HL-60 (cell line): ENCODE data around the gene CGGBP1.

Source experiments
- DNase-seq, 2 experiments: peaks; one replicate each; pipeline ENCODE4 v3.0.0-alpha.2; 2010 to 2020; ENCODE audit warnings: low read depth in 1 of 2, low spot score in 1 of 2
- H3K27ac ChIP-seq: fragments of 250-450 bp; sonication (Bioruptor Pico); replicated peaks from 2 replicates; pipeline ENCODE4 v1.5.1; 2020; ENCODE audit warnings: mild to moderate bottlenecking, moderate library complexity
- H3K27me3 ChIP-seq: fragments of 250-450 bp; sonication (Bioruptor Pico); 2 replicates; pipeline ENCODE4 v1.5.1; 2021; ENCODE audit warnings: mild to moderate bottlenecking, moderate library complexity; ENCODE audit not compliant: insufficient read depth, poor library complexity, severe bottlenecking
- H3K4me3 ChIP-seq: replicated peaks from 2 replicates; pipeline ENCODE4 v1.5.1; 2011; ENCODE audit warnings: mild to moderate bottlenecking, control low read depth, low read length; ENCODE audit not compliant: insufficient read depth
- CTCF ChIP-seq: IDR thresholded peaks from one replicate; pipeline ENCODE4 v1.5.1; 2011; ENCODE audit warnings: low read length, control low read depth, inconsistent platforms; ENCODE audit not compliant: insufficient read depth
- GABPA ChIP-seq: IDR thresholded peaks from 2 replicates; pipeline ENCODE4 v1.6.1; 2012; ENCODE audit warnings: low read depth
- POLR2AphosphoS5 ChIP-seq: IDR thresholded peaks from 2 replicates; pipeline ENCODE4 v1.6.1; 2012; ENCODE audit warnings: low read depth
- REST ChIP-seq: IDR thresholded peaks from 2 replicates; pipeline ENCODE4 v1.6.1; 2012; ENCODE audit warnings: low read depth; ENCODE audit not compliant: insufficient replicate concordance
- SPI1 ChIP-seq: IDR thresholded peaks from 2 replicates; pipeline ENCODE4 v1.6.1; 2012; ENCODE audit warnings: low read depth, mild to moderate bottlenecking, borderline replicate concordance

The CGGBP1 gene

GRCh38 chr3:88030210-88030609 lies 28.6 kb downstream of the CGGBP1 start:
- H3K27me3 ChIP-seq, result no peaks in the 10 kb centered on the region
- no peak for DNase-seq
- H3K27ac ChIP-seq, result no peak overlapping the region
- TF ChIP-seq SPI1 (no peak), GABPA (no peak), POLR2AphosphoS5 (no peak), REST (no peak), CTCF (no peak)
- no peak overlapping the region for H3K4me3 ChIP-seq

GRCh38 chr3:88028876-88029275 lies 29.9 kb downstream of the CGGBP1 start:
- Histone ChIP-seq H3K27me3 (no peaks in the 10 kb centered on the region), H3K27ac (no peak overlapping the region), H3K4me3 (no peak overlapping the region)
- DNase-seq, result no peak
- TF ChIP-seq GABPA (no peak), CTCF (no peak), SPI1 (no peak), REST (no peak), POLR2AphosphoS5 (no peak)

GRCh38 chr3:88025001-88025552 lies 33.7 kb downstream of the CGGBP1 start:
- no peak for DNase-seq
- no peak overlapping the region for H3K27ac ChIP-seq
- no peak overlapping the region for H3K4me3 ChIP-seq
- TF ChIP-seq SPI1 (no peak), POLR2AphosphoS5 (no peak), CTCF (no peak), REST (no peak), GABPA (no peak)
- no peaks in the 10 kb centered on the region for H3K27me3 ChIP-seq
